ENCODE measurements around the gene WDFY4.

WDFY4 gene

GRCh38 chr10:48744587-48744986 is 59.9 kb downstream of the WDFY4 start:
- no peak for DNase-seq (ENCODE audit: low read depth, low spot score)

- no peak for DNase-seq (ENCODE audit: low read depth, low spot score)
Observed at GRCh38 chr10:48745662-48746245, 61.1 kb downstream of the WDFY4 start.

- DNase-seq (ENCODE audit: low read depth, low spot score), result no peak
Observed at GRCh38 chr10:48748573-48748972, 63.9 kb downstream of the WDFY4 start.

- no peak for DNase-seq (ENCODE audit: low read depth, low spot score)
Observed at GRCh38 chr10:48749254-48749787, 64.6 kb downstream of the WDFY4 start.

GRCh38 chr10:48750019-48750418 is 65.3 kb downstream of the WDFY4 start:
- DNase-seq (ENCODE audit: low read depth, low spot score), result no peak

GRCh38 chr10:48750991-48751390 is 66.3 kb downstream of the WDFY4 start:
- no peak for DNase-seq (ENCODE audit: low read depth, low spot score)

- no peak for DNase-seq (ENCODE audit: low read depth, low spot score)
Observed at GRCh38 chr10:48751730-48752129, 67.1 kb downstream of the WDFY4 start.

- no peak for DNase-seq (ENCODE audit: low read depth, low spot score)
Observed at GRCh38 chr10:48758411-48758810, 73.7 kb downstream of the WDFY4 start.

- no peak for DNase-seq (ENCODE audit: low read depth, low spot score)
Observed at GRCh38 chr10:48759113-48759901, 74.6 kb downstream of the WDFY4 start.

- DNase-seq (ENCODE audit: low read depth, low spot score), result no peak
Observed at GRCh38 chr10:48760983-48761382, 76.3 kb downstream of the WDFY4 start.

- DNase-seq (ENCODE audit: low read depth, low spot score), result no peak
Observed at GRCh38 chr10:48762064-48763042, 77.7 kb downstream of the WDFY4 start.

GRCh38 chr10:48763403-48763965 is 78.8 kb downstream of the WDFY4 start:
- DNase-seq (ENCODE audit: low read depth, low spot score), result no peak

GRCh38 chr10:48764486-48764885 is 79.8 kb downstream of the WDFY4 start:
- DNase-seq (ENCODE audit: low read depth, low spot score), result no peak

GRCh38 chr10:48765039-48765438 is 80.4 kb downstream of the WDFY4 start:
- no peak for DNase-seq (ENCODE audit: low read depth, low spot score)

GRCh38 chr10:48765527-48765926 is 80.9 kb downstream of the WDFY4 start:
- DNase-seq (ENCODE audit: low read depth, low spot score), result no peak

GRCh38 chr10:48767373-48768143 is 82.9 kb downstream of the WDFY4 start:
- no peak for DNase-seq (ENCODE audit: low read depth, low spot score)

GRCh38 chr10:48768144-48768766 is 83.6 kb downstream of the WDFY4 start:
- DNase-seq (ENCODE audit: low read depth, low spot score), result no peak

GRCh38 chr10:48768926-48769325 is 84.3 kb downstream of the WDFY4 start:
- DNase-seq (ENCODE audit: low read depth, low spot score), result no peak

- DNase-seq (ENCODE audit: low read depth, low spot score), result no peak
Observed at GRCh38 chr10:48769706-48770435, 85.2 kb downstream of the WDFY4 start.
